OCI-LY3 (cell line): ENCODE measurements around the gene JMJD7.

Experiments used
- CTCF ChIP-seq: fragments of 200-600, 300-600 bp; sonication (generic); IDR thresholded peaks from 2 replicates; pipeline ENCODE4 v1.5.1; 2014; ENCODE audit warnings: antibody characterized with exemption, low read length, low read depth
- EZH2phosphoT487 ChIP-seq: fragments of 200-600 bp; shearing (Covaris generic); IDR thresholded peaks from 2 replicates; pipeline ENCODE4 v1.6.1; 2018; ENCODE audit warnings: antibody characterized with exemption, mixed run types, low read depth

GRCh38 chr15:41857316-41857715 is 29.4 kb downstream of the JMJD7 start:
- TF ChIP-seq CTCF (no peak), EZH2phosphoT487 (no peak)
